K562 (cell line): Measurements from ENCODE around the gene LSM4. TPM values are rescaled to one million over a fixed set of nuclear protein-coding genes. Genes with fewer than 3 reads are reported as not detected.
A peak's percentile ranks its signal among the peaks of the same experiment; 100 is the strongest.

Experiments used
- BCOR ChIP-seq: fragments of 450-650 bp; IDR thresholded peaks from 2 replicates; pipeline ENCODE4 v1.6.1; 2016
- CEBPG ChIP-seq, 3 experiments: fragments of 200-800 bp in 1 of 3; sonication (Bioruptor generic) in 1 of 3; sonication (generic) in 1 of 3; formaldehyde crosslinking in 1 of 3; IDR thresholded peaks in 2 of 3; conservative IDR thresholded peaks in 1 of 3; 2 replicates each; pipeline versions ENCODE4 v1.6.1 to v1.8.0; 2016 to 2022; ENCODE audit warnings: missing compliant biosample characterization in 2 of 3, missing genetic modification characterization in 2 of 3, mild to moderate bottlenecking in 1 of 3, missing genetic modification reagents in 1 of 3
- FOXK1 ChIP-seq: sonication (generic); formaldehyde crosslinking; IDR thresholded peaks from 2 replicates; pipeline ENCODE4 v1.8.0; 2022; ENCODE audit warnings: missing genetic modification reagents, mild to moderate bottlenecking, borderline replicate concordance
- IRF2 ChIP-seq: sonication (generic); formaldehyde crosslinking; IDR thresholded peaks from 2 replicates; pipeline ENCODE4 v1.8.1; 2022; ENCODE audit warnings: mild to moderate bottlenecking, missing genetic modification reagents
- NCOA6 ChIP-seq: fragments of 450-650 bp; IDR thresholded peaks from 2 replicates; pipeline ENCODE4 v1.6.1; 2017; ENCODE audit warnings: mild to moderate bottlenecking
- NELFE ChIP-seq: IDR thresholded peaks from 2 replicates; pipeline ENCODE4 v1.6.1; 2011; ENCODE audit warnings: mild to moderate bottlenecking; ENCODE audit not compliant: insufficient read depth, insufficient read length
- NFE2 ChIP-seq: IDR thresholded peaks from 2 replicates; pipeline ENCODE4 v1.6.1; 2014; ENCODE audit warnings: antibody characterized with exemption, low read depth
- NFIX ChIP-seq: fragments of 250-450 bp; sonication (Bioruptor Pico); IDR thresholded peaks from 2 replicates; pipeline ENCODE4 v1.4.0; 2020; ENCODE audit warnings: low read depth, mild to moderate bottlenecking, moderate library complexity
- POLR3A ChIP-seq: IDR thresholded peaks from 2 replicates; pipeline ENCODE4 v1.6.1; 2011; ENCODE audit warnings: borderline replicate concordance, mild to moderate bottlenecking, moderate library complexity; ENCODE audit not compliant: insufficient read length, insufficient read depth; ENCODE audit errors: extremely low read depth
- RBM25 ChIP-seq: fragments of 200-400 bp; formaldehyde crosslinking; IDR thresholded peaks from 2 replicates; pipeline ENCODE4 v1.6.1; 2018; ENCODE audit warnings: low read length, low read depth, moderate library complexity; ENCODE audit not compliant: severe bottlenecking
- ZNF12 ChIP-seq: sonication (generic); formaldehyde crosslinking; IDR thresholded peaks from 2 replicates; pipeline ENCODE4 v1.4.0; 2020; ENCODE audit warnings: mild to moderate bottlenecking, missing genetic modification reagents
- ZNF197 ChIP-seq: fragments of 200-800 bp; sonication (Bioruptor generic); IDR thresholded peaks from 2 replicates; pipeline ENCODE4 v1.6.1; 2016; ENCODE audit warnings: low read depth, missing genetic modification characterization, missing compliant biosample characterization
- polyA plus RNA-seq, 8 experiments: library from polyadenylated mRNA; depleted of rRNA in 4 of 8; stranded (reverse) in 5 of 8; unstranded in 3 of 8; fragments of >200 nt; fragmentation: Nextera tagmentation in 2 of 8; fragmentation: Illumina TruSeq in 1 of 8; extraction: Ambion mirVana in 2 of 8; extraction: Trizol in 1 of 8; gene quantifications; 2 replicates each; pipeline versions ENCODE4 v1.2.1 to v1.2.3, GENCODE V29; 2011 to 2014; ENCODE audit warnings: inconsistent platforms in 1 of 8, missing spikeins in 1 of 8
- total RNA-seq, 7 experiments: library from RNA; depleted of rRNA in 6 of 7; stranded (reverse); fragments of >200 nt in 6 of 7; fragmentation: Illumina TruSeq in 2 of 7; extraction: Trizol in 2 of 7; gene quantifications; 2 replicates each; pipeline versions ENCODE4 v1.2.1 to v1.2.3, GENCODE V29; 2011 to 2021; ENCODE audit warnings: low replicate concordance in 1 of 7
- TF ChIP-seq, protein P1 (sequence below): fragments of 450-650 bp; IDR thresholded peaks from 2 replicates; pipeline ENCODE4 v1.6.1; 2018; ENCODE audit warnings: mild to moderate bottlenecking, low read depth; ENCODE audit not compliant: partially characterized antibody
- TF ChIP-seq, protein P2 (sequence below): fragments of 450-650 bp; IDR thresholded peaks from 2 replicates; pipeline ENCODE4 v1.6.1; 2016; ENCODE audit warnings: borderline replicate concordance
- TF ChIP-seq, protein P3 (sequence below): sonication (generic); formaldehyde crosslinking; IDR thresholded peaks from 2 replicates; pipeline ENCODE4 v1.8.0; 2022; ENCODE audit warnings: mild to moderate bottlenecking, low read depth, missing genetic modification reagents
- TF ChIP-seq, protein P4 (sequence below): fragments of 250-450 bp; sonication (Bioruptor Pico); IDR thresholded peaks from 2 replicates; pipeline ENCODE4 v1.4.0; 2020
- TF ChIP-seq, protein P5 (sequence below): fragments of 250-450 bp; sonication (Bioruptor Pico); IDR thresholded peaks from 2 replicates; pipeline ENCODE4 v1.5.0; 2021; ENCODE audit warnings: mild to moderate bottlenecking, moderate library complexity

The LSM4 gene
- total and polyA plus RNA-seq, 9 of the 15 experiments (the other 6 are each of a cell fraction or from before 2014, with no cell fraction given): 11.9 to 763 (median 202) TPM

DNA sequence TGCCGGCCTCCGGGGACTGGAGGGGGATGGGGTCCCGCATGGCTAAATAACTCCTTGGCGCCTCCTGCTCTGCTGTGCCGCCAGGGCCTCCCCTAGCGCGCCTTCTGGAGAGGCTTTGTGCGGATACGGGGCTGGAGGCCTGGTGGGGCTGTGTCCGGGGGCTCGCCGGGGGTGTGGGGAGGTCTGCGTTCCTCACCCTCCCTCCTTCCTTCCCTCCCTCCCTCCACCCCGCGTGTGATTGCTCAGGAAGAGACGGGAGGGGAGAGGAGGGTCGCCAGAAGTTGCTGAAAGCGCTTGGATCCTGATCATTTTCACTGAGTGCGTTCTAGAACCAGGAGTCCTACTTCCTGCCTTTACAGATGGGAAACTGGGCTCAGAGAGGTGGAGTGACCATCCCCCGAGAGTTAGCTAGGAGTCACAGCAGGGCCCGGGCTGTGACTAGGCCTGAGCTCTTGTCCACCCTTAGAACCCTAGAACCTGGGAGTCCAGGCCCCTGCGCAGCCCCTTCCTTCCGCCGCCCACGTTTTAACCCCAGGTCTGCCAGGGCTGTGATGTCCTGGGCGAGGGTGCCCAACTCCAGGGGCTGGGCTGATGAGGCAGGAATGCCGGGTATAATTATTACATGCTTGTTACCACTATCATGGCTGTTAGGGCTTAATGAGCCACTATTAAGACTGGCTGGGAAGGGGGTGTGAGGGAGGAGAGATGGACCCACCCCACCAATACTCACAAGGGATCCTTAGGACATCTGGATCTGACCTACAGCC, 40.7 kb downstream of the LSM4 start (continued):
- TF ChIP-seq, protein P1, sequence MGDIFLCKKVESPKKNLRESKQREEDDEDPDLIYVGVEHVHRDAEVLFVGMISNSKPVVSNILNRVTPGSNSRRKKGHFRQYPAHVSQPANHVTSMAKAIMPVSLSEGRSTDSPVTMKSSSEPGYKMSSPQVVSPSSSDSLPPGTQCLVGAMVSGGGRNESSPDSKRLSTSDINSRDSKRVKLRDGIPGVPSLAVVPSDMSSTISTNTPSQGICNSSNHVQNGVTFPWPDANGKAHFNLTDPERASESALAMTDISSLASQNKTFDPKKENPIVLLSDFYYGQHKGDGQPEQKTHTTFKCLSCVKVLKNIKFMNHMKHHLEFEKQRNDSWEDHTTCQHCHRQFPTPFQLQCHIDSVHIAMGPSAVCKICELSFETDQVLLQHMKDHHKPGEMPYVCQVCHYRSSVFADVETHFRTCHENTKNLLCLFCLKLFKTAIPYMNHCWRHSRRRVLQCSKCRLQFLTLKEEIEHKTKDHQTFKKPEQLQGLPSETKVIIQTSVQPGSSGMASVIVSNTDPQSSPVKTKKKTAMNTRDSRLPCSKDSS: no peak
- TF ChIP-seq, protein P2, sequence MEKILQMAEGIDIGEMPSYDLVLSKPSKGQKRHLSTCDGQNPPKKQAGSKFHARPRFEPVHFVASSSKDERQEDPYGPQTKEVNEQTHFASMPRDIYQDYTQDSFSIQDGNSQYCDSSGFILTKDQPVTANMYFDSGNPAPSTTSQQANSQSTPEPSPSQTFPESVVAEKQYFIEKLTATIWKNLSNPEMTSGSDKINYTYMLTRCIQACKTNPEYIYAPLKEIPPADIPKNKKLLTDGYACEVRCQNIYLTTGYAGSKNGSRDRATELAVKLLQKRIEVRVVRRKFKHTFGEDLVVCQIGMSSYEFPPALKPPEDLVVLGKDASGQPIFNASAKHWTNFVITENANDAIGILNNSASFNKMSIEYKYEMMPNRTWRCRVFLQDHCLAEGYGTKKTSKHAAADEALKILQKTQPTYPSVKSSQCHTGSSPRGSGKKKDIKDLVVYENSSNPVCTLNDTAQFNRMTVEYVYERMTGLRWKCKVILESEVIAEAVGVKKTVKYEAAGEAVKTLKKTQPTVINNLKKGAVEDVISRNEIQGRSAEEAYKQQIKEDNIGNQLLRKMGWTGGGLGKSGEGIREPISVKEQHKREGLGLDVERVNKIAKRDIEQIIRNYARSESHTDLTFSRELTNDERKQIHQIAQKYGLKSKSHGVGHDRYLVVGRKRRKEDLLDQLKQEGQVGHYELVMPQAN: peak; percentile 24; the same call in 1 of the 2 replicates
- TF ChIP-seq CEBPG (CRISPR knock-in tag; IDR thresholded peaks at IDR 0.05) (no peak), CEBPG (tag; conservative IDR thresholded peaks at IDR 0.05 in 1 of 2, IDR thresholded peaks at IDR 0.05 in 1 of 2) (no peak), ZNF197 (CRISPR knock-in tag) (no peak; the same call in 1 of the 2 replicates), FOXK1 (CRISPR knock-in tag) (no peak; the same call in 1 of the 2 replicates), NELFE (no peak), POLR3A (no peak), NCOA6 (no peak), IRF2 (CRISPR knock-in tag) (no peak), NFE2 (no peak), ZNF12 (no peak), BCOR (no peak), NFIX (no peak), RBM25 (no peak)
- TF ChIP-seq, protein P3, sequence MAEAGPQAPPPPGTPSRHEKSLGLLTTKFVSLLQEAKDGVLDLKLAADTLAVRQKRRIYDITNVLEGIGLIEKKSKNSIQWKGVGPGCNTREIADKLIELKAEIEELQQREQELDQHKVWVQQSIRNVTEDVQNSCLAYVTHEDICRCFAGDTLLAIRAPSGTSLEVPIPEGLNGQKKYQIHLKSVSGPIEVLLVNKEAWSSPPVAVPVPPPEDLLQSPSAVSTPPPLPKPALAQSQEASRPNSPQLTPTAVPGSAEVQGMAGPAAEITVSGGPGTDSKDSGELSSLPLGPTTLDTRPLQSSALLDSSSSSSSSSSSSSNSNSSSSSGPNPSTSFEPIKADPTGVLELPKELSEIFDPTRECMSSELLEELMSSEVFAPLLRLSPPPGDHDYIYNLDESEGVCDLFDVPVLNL (CRISPR knock-in tag): peak; percentile 9; the same call in 1 of the 2 replicates
- TF ChIP-seq, protein P4, sequence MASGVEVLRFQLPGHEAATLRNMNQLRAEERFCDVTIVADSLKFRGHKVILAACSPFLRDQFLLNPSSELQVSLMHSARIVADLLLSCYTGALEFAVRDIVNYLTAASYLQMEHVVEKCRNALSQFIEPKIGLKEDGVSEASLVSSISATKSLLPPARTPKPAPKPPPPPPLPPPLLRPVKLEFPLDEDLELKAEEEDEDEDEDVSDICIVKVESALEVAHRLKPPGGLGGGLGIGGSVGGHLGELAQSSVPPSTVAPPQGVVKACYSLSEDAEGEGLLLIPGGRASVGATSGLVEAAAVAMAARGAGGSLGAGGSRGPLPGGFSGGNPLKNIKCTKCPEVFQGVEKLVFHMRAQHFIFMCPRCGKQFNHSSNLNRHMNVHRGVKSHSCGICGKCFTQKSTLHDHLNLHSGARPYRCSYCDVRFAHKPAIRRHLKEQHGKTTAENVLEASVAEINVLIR (CRISPR knock-in tag): no peak
- TF ChIP-seq, protein P5, sequence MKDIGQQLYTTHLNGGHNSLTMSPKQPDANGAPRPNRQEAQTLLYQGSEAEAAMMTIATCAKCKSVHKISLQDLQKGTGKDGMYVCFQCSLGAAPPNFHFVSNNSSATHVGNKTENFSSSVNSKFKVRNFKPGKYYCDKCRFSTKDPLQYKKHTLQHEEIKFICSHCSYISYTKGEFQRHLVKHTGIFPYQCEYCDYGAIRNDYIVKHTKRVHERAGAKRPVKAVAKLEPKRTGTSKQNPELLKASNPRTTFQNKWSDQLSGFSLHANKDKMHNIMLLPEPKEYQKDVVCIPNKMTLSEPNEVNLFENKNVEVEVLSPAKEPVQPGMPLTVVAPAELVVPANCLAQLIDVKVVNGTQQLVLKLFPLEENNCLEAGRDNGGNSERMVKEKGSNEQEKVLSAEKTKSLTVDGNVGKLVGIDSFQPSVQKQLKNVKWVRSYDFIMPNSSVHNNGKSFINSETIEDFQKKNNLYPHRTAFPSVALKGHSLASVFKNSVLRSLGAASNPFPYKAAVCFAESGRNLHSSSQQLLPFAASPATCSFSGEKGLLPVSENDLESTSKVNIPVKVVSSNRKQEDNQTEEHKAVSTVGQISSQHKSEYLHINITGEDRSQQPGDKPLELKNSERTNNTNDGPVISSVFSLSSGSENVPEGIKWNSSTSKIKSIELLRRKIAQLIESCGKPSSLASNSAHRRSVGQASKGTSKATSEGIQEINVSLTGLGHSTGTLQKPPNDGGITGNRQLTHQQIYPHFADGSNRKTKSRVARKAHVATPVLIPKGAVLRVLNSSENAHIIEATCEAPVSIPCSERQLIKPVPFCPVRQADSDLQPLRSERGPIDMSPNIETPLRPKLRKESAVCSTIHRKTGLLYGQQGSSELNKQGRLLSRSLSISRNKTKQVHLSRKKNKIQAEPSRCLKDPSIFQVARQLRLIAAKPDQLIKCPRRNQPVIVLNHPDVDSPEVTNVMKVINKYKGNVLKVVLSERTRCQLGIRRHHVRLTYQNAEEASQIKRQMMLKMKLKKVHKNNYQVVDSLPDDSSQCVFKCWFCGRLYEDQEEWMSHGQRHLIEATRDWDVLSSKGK (CRISPR knock-in tag): no peak
